Transverse colon (tissue), 4 donors: ENCODE measurements around the gene ANGPTL2.

Experiments
- CTCF ChIP-seq, 5 experiments: fragments of 200-600 bp in 3 of 5; fragments of 450-650 bp in 2 of 5; sonication (generic) in 3 of 5; IDR thresholded peaks; 1 replicate in 2 of 5; 2 replicates in 3 of 5; pipeline ENCODE4 v1.5.1; 2016 to 2017; ENCODE audit warnings: antibody characterized with exemption in 5 of 5, inconsistent platforms in 3 of 5, mild to moderate bottlenecking in 2 of 5, moderate library complexity in 1 of 5
- EP300 ChIP-seq: sonication (generic); formaldehyde crosslinking; IDR thresholded peaks from one replicate; pipeline ENCODE4 v1.6.1; 2017; ENCODE audit warnings: antibody characterized with exemption, low read depth
- POLR2A ChIP-seq: fragments of 450-650 bp; IDR thresholded peaks from one replicate; pipeline ENCODE4 v1.6.1; 2016; ENCODE audit warnings: antibody characterized with exemption, mild to moderate bottlenecking, moderate library complexity
- POLR2AphosphoS5 ChIP-seq, 3 donors: sonication (generic); formaldehyde crosslinking; IDR thresholded peaks; one replicate each; pipeline ENCODE4 v1.6.1; 2016; ENCODE audit warnings: antibody characterized with exemption in 3 of 3

GRCh38 chr9:127074561-127075548, 47.6 kb downstream of the ANGPTL2 start:
- TF ChIP-seq POLR2AphosphoS5 (IDR thresholded peaks at IDR 0.05) (no peak), CTCF (IDR thresholded peaks at IDR 0.05) (no peak), POLR2A (no peak), EP300 (no peak)
